ENCODE results near the gene EEF2K. TPM values are rescaled to one million over a fixed set of nuclear protein-coding genes. Genes with fewer than 3 reads are reported as not detected.

Gene EEF2K
- total and polyA plus RNA-seq, 7 donors, result 3.6 to 54.8 (median 37.2) TPM

GRCh38 chr16:22320572-22321339 lies 114.7 kb downstream of the EEF2K start:
- no peak for DNase-seq
- no peak for TF ChIP-seq POLR2A (IDR thresholded peaks at IDR 0.05)
- TF ChIP-seq EP300 (IDR thresholded peaks at IDR 0.05), result no peak
- TF ChIP-seq CTCF (IDR thresholded peaks at IDR 0.05), result no peak
- TF ChIP-seq POLR2AphosphoS5 (IDR thresholded peaks at IDR 0.05), result no peak
- Histone ChIP-seq H3K4me3 (no peak overlapping the region), H3K27ac (no peak overlapping the region), H3K27me3 (no peaks in the 10 kb centered on the region), H3K4me1 (peaks cover 0 to 6% (median 2%) of the 10 kb centered on the region in 4 donors), H3K9me3 (no peaks in the 10 kb centered on the region), H3K36me3 (peaks cover 17 to 86% (median 40%) of the 10 kb centered on the region in 4 donors)
- WGBS, 2 donors, result 83 to 88% methylated on average over 13 of the region's 13 CpGs
- intact Hi-C loops (cut with DNase I), result no loop called here

- H3K27ac ChIP-seq, result no peak overlapping the region
- TF ChIP-seq POLR2AphosphoS5 (IDR thresholded peaks at IDR 0.05), result peak in 2 of 4 donors; percentile 11 to 17
- TF ChIP-seq POLR2A (IDR thresholded peaks at IDR 0.05), result no peak
- peak; percentile 90 to 95 (median 91) for TF ChIP-seq CTCF (IDR thresholded peaks at IDR 0.05)
- no peak for TF ChIP-seq EP300 (IDR thresholded peaks at IDR 0.05)
- peak; percentile 86 for DNase-seq
- no peak overlapping the region for H3K4me3 ChIP-seq
- no peaks in the 10 kb centered on the region for H3K9me3 ChIP-seq
- intact Hi-C loops (cut with DNase I), result no loop called here
- 45 to 55% methylated on average over 16 of the region's 16 CpGs for WGBS, 2 donors
- peaks cover 23 to 86% (median 41%) of the 10 kb centered on the region in 4 donors for H3K36me3 ChIP-seq
- no peaks in the 10 kb centered on the region for H3K27me3 ChIP-seq
- H3K4me1 ChIP-seq, result peaks cover 0 to 6% (median 2%) of the 10 kb centered on the region in 4 donors
Measured at GRCh38 chr16:22321340-22322001, 115.4 kb downstream of the EEF2K start.

- H3K36me3 ChIP-seq, result peaks cover 29 to 86% (median 40%) of the 10 kb centered on the region in 4 donors
- H3K27me3 ChIP-seq, result no peaks in the 10 kb centered on the region
- H3K9me3 ChIP-seq, result no peaks in the 10 kb centered on the region
- no peak for TF ChIP-seq CTCF (IDR thresholded peaks at IDR 0.05)
- TF ChIP-seq POLR2AphosphoS5 (IDR thresholded peaks at IDR 0.05), result no peak
- TF ChIP-seq EP300 (IDR thresholded peaks at IDR 0.05), result no peak
- no peak for TF ChIP-seq POLR2A (IDR thresholded peaks at IDR 0.05)
- no peak overlapping the region for H3K4me3 ChIP-seq
- intact Hi-C loops (cut with DNase I), result no loop called here
- no peak overlapping the region for H3K27ac ChIP-seq
- WGBS, 2 donors, result 97% methylated on average over 11 of the region's 11 CpGs
- peaks cover 0 to 6% (median 2%) of the 10 kb centered on the region in 4 donors for H3K4me1 ChIP-seq
- no peak for DNase-seq
Measured at GRCh38 chr16:22322021-22322471, 116.0 kb downstream of the EEF2K start.

GRCh38 chr16:22322741-22323140 lies 116.7 kb downstream of the EEF2K start:
- DNase-seq, result no peak
- no peaks in the 10 kb centered on the region for H3K27me3 ChIP-seq
- H3K36me3 ChIP-seq, result peaks cover 36 to 86% (median 42%) of the 10 kb centered on the region in 4 donors
- H3K4me3 ChIP-seq, result no peak overlapping the region
- intact Hi-C loops (cut with DNase I), result no loop called here
- H3K9me3 ChIP-seq, result no peaks in the 10 kb centered on the region
- H3K4me1 ChIP-seq, result peaks cover 0 to 6% (median 2%) of the 10 kb centered on the region in 4 donors
- WGBS, 2 donors, result 96% methylated on average over 17 of the region's 17 CpGs
- TF ChIP-seq EP300 (IDR thresholded peaks at IDR 0.05), result no peak
- TF ChIP-seq POLR2AphosphoS5 (IDR thresholded peaks at IDR 0.05), result no peak
- no peak for TF ChIP-seq POLR2A (IDR thresholded peaks at IDR 0.05)
- no peak for TF ChIP-seq CTCF (IDR thresholded peaks at IDR 0.05)
- H3K27ac ChIP-seq, result no peak overlapping the region

All from sigmoid colon (tissue), 7 donors.